ENCODE measurements around the gene NHLRC2.
A peak's percentile ranks its signal among the peaks of the same experiment; 100 is the strongest.
"Not testable (repeated sequence)": the region's sequence is repeated elsewhere in the genome, so short reads cannot be mapped to it uniquely, and the experiment has no call there.

The NHLRC2 gene, protein sequence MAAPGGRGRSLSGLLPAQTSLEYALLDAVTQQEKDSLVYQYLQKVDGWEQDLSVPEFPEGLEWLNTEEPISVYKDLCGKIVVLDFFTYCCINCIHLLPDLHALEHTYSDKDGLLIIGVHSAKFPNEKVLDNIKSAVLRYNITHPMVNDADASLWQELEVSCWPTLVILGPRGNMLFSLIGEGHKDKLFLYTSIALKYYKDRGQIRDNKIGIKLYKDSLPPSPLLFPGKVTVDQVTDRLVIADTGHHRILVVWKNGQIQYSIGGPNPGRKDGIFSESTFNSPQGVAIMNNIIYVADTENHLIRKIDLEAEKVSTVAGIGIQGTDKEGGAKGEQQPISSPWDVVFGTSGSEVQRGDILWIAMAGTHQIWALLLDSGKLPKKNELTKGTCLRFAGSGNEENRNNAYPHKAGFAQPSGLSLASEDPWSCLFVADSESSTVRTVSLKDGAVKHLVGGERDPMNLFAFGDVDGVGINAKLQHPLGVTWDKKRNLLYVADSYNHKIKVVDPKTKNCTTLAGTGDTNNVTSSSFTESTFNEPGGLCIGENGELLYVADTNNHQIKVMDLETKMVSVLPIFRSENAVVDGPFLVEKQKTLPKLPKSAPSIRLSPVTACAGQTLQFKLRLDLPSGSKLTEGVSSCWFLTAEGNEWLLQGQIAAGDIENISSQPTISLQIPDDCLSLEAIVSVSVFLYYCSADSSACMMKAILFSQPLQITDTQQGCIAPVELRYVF

DNA sequence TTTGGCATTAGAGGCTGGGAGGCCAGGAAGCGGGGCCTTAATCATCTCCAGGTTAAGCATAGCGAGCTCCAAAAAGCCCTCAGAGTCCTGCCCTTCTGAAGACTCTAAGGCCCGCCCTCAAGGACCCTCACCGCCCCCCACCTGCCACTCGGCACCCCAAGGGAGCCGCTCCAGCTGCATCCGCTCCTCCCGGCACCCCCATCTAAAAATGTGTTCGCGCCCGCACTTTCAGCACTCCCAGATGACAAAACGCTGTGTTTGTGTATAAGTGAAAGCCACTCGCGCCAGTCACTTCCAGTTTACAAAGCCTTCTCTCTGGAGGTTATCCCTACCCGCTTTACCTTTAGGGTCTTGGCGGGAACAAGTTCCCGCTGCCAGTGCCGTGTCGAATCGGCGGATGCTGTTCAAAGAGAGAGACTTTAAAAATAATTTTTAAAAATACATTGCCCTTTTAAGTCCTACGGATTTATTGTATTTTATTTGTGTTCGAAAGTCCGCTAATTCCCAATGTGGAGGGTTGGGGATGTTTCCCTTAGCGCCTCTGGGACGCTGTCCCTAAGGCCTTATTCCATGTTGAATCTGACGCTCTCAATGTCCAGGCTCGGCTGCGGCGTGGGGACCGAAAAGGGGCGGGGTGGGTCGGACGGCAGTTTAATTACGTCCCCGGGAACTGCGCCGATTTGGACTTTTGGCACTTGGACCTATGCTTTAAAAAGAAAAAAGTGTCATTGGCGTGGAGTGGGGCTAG lies at the start of gene NHLRC2, which contains the start of gene DCLRE1A:
Gene NHLRC2, plus strand, starts transcription at position 649 of the 748 bp plus-strand sequence. CDS start 212 bp downstream, outside the sequence.
Gene DCLRE1A, minus strand, starts transcription at position 70 of the 748 bp plus-strand sequence. CDS start 900 bp downstream, outside the sequence.
- H3K4me3 ChIP-seq (IDR thresholded peaks at IDR 0.05; ENCODE audit: insufficient read depth, low read depth, low read length), result peak within 1 kb of the TSS; percentile 7
- H3K27ac ChIP-seq, result peak within 1 kb of the TSS; percentile 59
- H3K36me3 ChIP-seq (ENCODE audit: insufficient read depth), result peaks cover 6% of the 10 kb centered on the region; the same call in 1 of the 2 replicates
- peak within 1 kb of the TSS; percentile 78 for H3K4me2 ChIP-seq
- H3K9ac ChIP-seq, result peak within 1 kb of the TSS; percentile 90
- peaks cover 43% of the 10 kb centered on the region for H3K4me1 ChIP-seq (ENCODE audit: low read depth, poor library complexity, severe bottlenecking)
- H3K79me2 ChIP-seq (ENCODE audit: insufficient read depth, low read depth), result peaks cover 20% of the 10 kb centered on the region
- TF ChIP-seq, protein P1, sequence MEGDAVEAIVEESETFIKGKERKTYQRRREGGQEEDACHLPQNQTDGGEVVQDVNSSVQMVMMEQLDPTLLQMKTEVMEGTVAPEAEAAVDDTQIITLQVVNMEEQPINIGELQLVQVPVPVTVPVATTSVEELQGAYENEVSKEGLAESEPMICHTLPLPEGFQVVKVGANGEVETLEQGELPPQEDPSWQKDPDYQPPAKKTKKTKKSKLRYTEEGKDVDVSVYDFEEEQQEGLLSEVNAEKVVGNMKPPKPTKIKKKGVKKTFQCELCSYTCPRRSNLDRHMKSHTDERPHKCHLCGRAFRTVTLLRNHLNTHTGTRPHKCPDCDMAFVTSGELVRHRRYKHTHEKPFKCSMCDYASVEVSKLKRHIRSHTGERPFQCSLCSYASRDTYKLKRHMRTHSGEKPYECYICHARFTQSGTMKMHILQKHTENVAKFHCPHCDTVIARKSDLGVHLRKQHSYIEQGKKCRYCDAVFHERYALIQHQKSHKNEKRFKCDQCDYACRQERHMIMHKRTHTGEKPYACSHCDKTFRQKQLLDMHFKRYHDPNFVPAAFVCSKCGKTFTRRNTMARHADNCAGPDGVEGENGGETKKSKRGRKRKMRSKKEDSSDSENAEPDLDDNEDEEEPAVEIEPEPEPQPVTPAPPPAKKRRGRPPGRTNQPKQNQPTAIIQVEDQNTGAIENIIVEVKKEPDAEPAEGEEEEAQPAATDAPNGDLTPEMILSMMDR (conservative IDR thresholded peaks at IDR 0.05; ENCODE audit: low read depth, low read length), result no peak
- H3K27me3 ChIP-seq (ENCODE audit: insufficient read depth, low read depth), result no peaks in the 10 kb centered on the region
- H4K20me1 ChIP-seq (ENCODE audit: insufficient read depth), result no peaks in the 10 kb centered on the region
- peak within 1 kb of the TSS; percentile 97 for H2AFZ ChIP-seq (ENCODE audit: low read depth)

DNA sequence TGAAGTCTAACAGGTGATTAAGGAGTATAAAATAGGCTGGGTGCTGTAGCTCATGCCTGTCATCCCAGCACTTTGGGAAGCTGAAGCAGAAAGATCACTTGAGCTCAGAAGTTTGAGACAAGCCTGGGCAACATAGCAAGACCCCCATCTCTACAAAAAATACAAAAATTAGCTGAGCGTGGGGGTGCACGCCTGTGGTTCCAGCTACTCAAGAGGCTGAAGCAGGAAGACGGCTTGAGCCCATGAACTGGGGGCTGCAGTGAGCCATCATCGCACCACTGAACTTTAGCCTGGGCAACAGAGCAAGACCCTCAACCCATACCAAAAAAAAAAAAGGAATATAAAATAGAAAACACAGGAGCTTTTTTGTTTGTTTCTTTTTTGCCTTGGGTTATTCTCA lies 48.0 kb upstream of the NHLRC2 start:
- Histone ChIP-seq H4K20me1 (ENCODE audit: insufficient read depth) (no peaks in the 10 kb centered on the region), H3K4me2 (no peak overlapping the region), H3K79me2 (ENCODE audit: insufficient read depth, low read depth) (no peaks in the 10 kb centered on the region), H2AFZ (ENCODE audit: low read depth) (no peak overlapping the region), H3K4me1 (ENCODE audit: low read depth, poor library complexity, severe bottlenecking) (peaks cover 2% of the 10 kb centered on the region), H3K4me3 (IDR thresholded peaks at IDR 0.05; ENCODE audit: insufficient read depth, low read depth, low read length) (no peak overlapping the region), H3K9ac (no peak overlapping the region), H3K36me3 (ENCODE audit: insufficient read depth) (no peaks in the 10 kb centered on the region), H3K27me3 (ENCODE audit: insufficient read depth, low read depth) (no peaks in the 10 kb centered on the region), H3K27ac (no peak overlapping the region)
- TF ChIP-seq, protein P1 (conservative IDR thresholded peaks at IDR 0.05; ENCODE audit: low read depth, low read length), result no peak

DNA sequence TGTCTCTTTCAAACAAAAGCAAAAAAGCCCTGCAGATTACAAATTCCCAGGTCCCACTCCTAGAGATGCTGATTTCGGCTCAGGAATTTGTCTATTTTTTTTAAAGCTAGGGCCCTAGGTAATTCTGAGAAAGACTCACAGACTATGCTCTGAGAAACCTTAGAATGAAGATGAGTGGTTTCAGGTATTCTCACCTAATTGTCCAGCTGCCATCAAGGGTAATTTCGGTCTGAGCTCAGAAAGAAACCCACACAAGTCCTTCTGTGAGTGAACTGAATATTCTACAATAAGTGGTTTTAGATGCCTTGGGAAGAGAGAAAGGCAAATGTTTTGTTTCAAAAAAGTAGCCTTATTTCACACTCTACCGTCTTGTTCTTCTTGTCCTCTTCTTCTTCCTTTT lies 46.3 kb upstream of the NHLRC2 start:
- Histone ChIP-seq H2AFZ (ENCODE audit: low read depth) (no peak overlapping the region), H3K36me3 (ENCODE audit: insufficient read depth) (no peaks in the 10 kb centered on the region), H3K9ac (no peak overlapping the region), H3K4me2 (no peak overlapping the region), H3K79me2 (ENCODE audit: insufficient read depth, low read depth) (no peaks in the 10 kb centered on the region), H3K27me3 (ENCODE audit: insufficient read depth, low read depth) (no peaks in the 10 kb centered on the region), H3K4me3 (IDR thresholded peaks at IDR 0.05; ENCODE audit: insufficient read depth, low read depth, low read length) (no peak overlapping the region), H3K4me1 (ENCODE audit: low read depth, poor library complexity, severe bottlenecking) (peaks cover 2% of the 10 kb centered on the region), H3K27ac (no peak overlapping the region), H4K20me1 (ENCODE audit: insufficient read depth) (no peaks in the 10 kb centered on the region)
- TF ChIP-seq, protein P1 (conservative IDR thresholded peaks at IDR 0.05; ENCODE audit: low read depth, low read length), result no peak

DNA sequence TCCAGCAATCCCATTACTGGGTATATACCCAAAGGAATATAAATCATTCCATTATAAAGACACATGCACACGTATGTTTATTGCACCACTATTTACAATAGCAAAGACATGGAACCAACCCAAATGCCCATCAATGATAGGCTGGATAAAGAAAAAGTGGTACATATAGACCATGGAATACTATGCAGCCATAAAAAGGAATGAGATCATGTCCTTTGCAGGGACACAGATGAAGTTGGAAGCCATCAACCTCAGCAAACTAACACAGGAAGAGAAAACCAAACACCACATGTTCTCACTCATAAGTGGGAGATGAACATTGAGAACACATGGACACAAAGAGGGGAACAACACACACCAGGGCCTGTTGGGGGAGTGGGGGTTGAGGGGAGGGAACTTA lies 39.8 kb upstream of the NHLRC2 start:
- not testable (repeated sequence) for H3K9ac ChIP-seq; H3K27ac ChIP-seq; H2AFZ ChIP-seq (ENCODE audit: low read depth); H3K79me2 ChIP-seq (ENCODE audit: insufficient read depth, low read depth); H4K20me1 ChIP-seq (ENCODE audit: insufficient read depth); H3K4me1 ChIP-seq (ENCODE audit: low read depth, poor library complexity, severe bottlenecking); H3K4me3 ChIP-seq (IDR thresholded peaks at IDR 0.05; ENCODE audit: insufficient read depth, low read depth, low read length); H3K4me2 ChIP-seq; H3K27me3 ChIP-seq (ENCODE audit: insufficient read depth, low read depth); H3K36me3 ChIP-seq (ENCODE audit: insufficient read depth)
